GM21723 (cell line): ENCODE results near the gene MYH14.

Experiments used
- ATAC-seq: cut with Tn5 transposase; IDR thresholded peaks from one replicate; pipeline ENCODE4 v1.9.1; 2021; ENCODE audit warnings: mild to moderate bottlenecking, moderate library complexity; ENCODE audit not compliant: unreplicated experiment

Gene MYH14

GRCh38 chr19:50255115-50255514 lies 51.7 kb downstream of the MYH14 start:
- ATAC-seq, result no peak

GRCh38 chr19:50257141-50257540 lies 53.7 kb downstream of the MYH14 start:
- ATAC-seq, result no peak

GRCh38 chr19:50258918-50259372 lies 55.5 kb downstream of the MYH14 start:
- no peak for ATAC-seq

GRCh38 chr19:50261446-50261970 lies 58.1 kb downstream of the MYH14 start:
- no peak for ATAC-seq

- no peak for ATAC-seq
These were observed 59.8 kb downstream of the MYH14 start for GRCh38 chr19:50263176-50263575.

- no peak for ATAC-seq
These were observed 61.2 kb downstream of the MYH14 start for GRCh38 chr19:50264483-50265186.

GRCh38 chr19:50266041-50266440 lies 62.6 kb downstream of the MYH14 start:
- no peak for ATAC-seq

- ATAC-seq, result no peak
These were observed 63.5 kb downstream of the MYH14 start for GRCh38 chr19:50266896-50267295.

- no peak for ATAC-seq
These were observed 64.6 kb downstream of the MYH14 start for GRCh38 chr19:50268041-50268440.

GRCh38 chr19:50268501-50268900 lies 65.1 kb downstream of the MYH14 start:
- ATAC-seq, result no peak

- no peak for ATAC-seq
These were observed 66.2 kb downstream of the MYH14 start for GRCh38 chr19:50269653-50270052.

- no peak for ATAC-seq
These were observed 69.0 kb downstream of the MYH14 start for GRCh38 chr19:50272263-50272897.

GRCh38 chr19:50273821-50274220 lies 70.4 kb downstream of the MYH14 start:
- ATAC-seq, result no peak

- no peak for ATAC-seq
These were observed 72.4 kb downstream of the MYH14 start for GRCh38 chr19:50275577-50276368.

GRCh38 chr19:50276370-50277063 lies 73.1 kb downstream of the MYH14 start:
- ATAC-seq, result no peak

- ATAC-seq, result no peak
These were observed 74.7 kb downstream of the MYH14 start for GRCh38 chr19:50277966-50278580.

GRCh38 chr19:50280074-50280473 lies 76.7 kb downstream of the MYH14 start:
- ATAC-seq, result no peak

GRCh38 chr19:50280983-50281382 lies 77.6 kb downstream of the MYH14 start:
- no peak for ATAC-seq

- no peak for ATAC-seq
These were observed 78.1 kb downstream of the MYH14 start for GRCh38 chr19:50281491-50281890.

- no peak for ATAC-seq
These were observed 82.4 kb downstream of the MYH14 start for GRCh38 chr19:50285833-50286232.
